ENCODE measurements around the gene POLA2. TPM values are rescaled to one million over a fixed set of nuclear protein-coding genes. Genes with fewer than 3 reads are reported as not detected.

The POLA2 gene
- total RNA-seq, 1 donor from 2014 or later = 6.2 TPM

DNA sequence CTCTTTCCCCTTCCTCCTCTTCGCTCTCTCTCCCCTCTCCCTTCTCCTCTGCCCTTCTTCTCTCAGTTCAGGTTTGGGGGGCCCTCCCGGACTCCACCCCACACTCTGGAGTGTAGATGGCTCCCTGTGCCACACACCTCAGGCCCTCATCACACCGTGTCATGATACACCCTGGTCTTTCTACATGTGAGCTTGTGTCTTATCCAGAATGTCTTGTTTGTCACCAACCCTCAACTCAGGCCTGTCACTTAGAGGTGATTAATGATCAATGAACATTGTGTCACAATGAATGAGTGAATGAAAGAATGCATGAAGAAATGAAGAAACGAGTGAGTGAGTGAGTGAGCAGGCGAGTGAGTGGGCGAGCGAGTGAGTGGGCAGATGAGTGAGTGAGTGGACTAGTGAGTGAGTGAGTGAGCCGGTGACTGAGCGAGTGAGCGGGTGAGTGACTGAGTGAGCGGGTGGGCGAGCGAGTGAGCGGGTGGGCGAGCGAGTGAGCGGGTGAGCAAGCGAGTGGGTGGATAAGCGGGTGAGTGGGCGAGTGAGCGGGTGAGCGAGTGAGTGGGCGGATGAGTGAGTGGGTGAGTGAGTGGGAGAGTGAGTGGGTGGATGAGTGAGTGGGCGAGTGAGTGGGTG is 46.2 kb upstream of the POLA2 start:
- H3K4me3 Mint-ChIP-seq (ENCODE audit: unreplicated experiment) = no peak overlapping the region
- no peaks in the 10 kb centered on the region for H3K27me3 Mint-ChIP-seq (ENCODE audit: low read depth)
- H3K36me3 Mint-ChIP-seq (ENCODE audit: low read depth) = peaks cover 2% of the 10 kb centered on the region
- no peak for DNase-seq (ENCODE audit: low spot score)
- H3K9me3 Mint-ChIP-seq (ENCODE audit: low read depth) = no peaks in the 10 kb centered on the region
- no peak overlapping the region for H3K27ac Mint-ChIP-seq (ENCODE audit: unreplicated experiment)
- TF ChIP-seq, protein P1, sequence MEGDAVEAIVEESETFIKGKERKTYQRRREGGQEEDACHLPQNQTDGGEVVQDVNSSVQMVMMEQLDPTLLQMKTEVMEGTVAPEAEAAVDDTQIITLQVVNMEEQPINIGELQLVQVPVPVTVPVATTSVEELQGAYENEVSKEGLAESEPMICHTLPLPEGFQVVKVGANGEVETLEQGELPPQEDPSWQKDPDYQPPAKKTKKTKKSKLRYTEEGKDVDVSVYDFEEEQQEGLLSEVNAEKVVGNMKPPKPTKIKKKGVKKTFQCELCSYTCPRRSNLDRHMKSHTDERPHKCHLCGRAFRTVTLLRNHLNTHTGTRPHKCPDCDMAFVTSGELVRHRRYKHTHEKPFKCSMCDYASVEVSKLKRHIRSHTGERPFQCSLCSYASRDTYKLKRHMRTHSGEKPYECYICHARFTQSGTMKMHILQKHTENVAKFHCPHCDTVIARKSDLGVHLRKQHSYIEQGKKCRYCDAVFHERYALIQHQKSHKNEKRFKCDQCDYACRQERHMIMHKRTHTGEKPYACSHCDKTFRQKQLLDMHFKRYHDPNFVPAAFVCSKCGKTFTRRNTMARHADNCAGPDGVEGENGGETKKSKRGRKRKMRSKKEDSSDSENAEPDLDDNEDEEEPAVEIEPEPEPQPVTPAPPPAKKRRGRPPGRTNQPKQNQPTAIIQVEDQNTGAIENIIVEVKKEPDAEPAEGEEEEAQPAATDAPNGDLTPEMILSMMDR (IDR thresholded peaks at IDR 0.05) = no peak
- no peaks in the 10 kb centered on the region for H3K4me1 Mint-ChIP-seq (ENCODE audit: low read depth)

- no peak for DNase-seq (ENCODE audit: low spot score)
- TF ChIP-seq, protein P1 (IDR thresholded peaks at IDR 0.05) = no peak
- H3K4me1 Mint-ChIP-seq (ENCODE audit: low read depth) = no peaks in the 10 kb centered on the region
- no peaks in the 10 kb centered on the region for H3K27me3 Mint-ChIP-seq (ENCODE audit: low read depth)
- H3K27ac Mint-ChIP-seq (ENCODE audit: unreplicated experiment) = no peak overlapping the region
- no peaks in the 10 kb centered on the region for H3K9me3 Mint-ChIP-seq (ENCODE audit: low read depth)
- no peaks in the 10 kb centered on the region for H3K36me3 Mint-ChIP-seq (ENCODE audit: low read depth)
- no peak overlapping the region for H3K4me3 Mint-ChIP-seq (ENCODE audit: unreplicated experiment)
Measured at GRCh38 chr11:65216830-65217229, 44.9 kb upstream of the POLA2 start.

DNA sequence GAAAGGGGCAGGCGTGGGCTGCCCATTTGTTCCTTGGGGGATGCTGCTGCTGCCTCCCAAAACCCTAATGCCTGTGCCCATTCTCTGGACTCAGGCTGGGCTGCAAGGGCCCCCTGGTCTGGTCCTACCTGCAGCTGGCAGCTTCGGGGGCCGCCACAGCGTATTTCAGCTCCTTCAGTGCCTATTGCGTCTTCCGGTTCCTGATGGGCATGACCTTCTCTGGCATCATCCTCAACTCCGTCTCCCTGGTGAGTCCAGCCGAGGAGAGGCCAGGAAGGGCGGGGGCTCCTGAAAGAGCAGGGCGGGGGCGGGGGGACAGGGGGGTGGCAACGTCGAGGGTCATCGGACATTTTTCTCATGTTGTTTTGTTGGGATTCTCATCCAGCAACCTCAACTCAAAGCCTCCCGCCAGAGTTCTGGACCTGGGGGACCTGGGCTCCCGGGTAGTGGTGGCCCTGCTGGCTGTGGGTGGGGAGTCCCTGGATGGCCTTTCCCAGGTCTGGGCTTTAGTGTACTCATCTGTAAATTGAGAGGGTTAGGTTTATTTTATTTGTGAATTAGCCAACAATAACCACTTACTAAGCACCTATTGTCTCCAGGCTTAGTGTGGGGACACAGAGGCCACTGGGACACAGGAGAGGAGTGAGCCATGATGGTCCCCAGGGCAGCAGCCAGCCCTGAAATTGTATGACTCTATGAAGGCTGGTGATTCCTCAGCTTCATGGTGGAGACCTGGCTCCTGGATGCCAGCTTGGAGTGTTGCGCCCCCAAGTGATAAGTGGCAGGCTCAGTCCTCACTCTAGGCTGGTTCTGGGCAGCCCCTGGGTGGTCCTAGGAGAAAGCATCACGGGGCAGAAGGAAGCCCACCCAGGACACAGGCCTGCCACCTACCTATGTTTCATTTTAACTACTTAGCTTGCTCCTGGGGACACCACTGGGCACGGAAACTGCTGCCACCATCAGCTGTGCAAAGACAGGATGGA is 44.0 kb upstream of the POLA2 start:
- no peaks in the 10 kb centered on the region for H3K27me3 Mint-ChIP-seq (ENCODE audit: low read depth)
- no peak overlapping the region for H3K27ac Mint-ChIP-seq (ENCODE audit: unreplicated experiment)
- TF ChIP-seq, protein P1 (IDR thresholded peaks at IDR 0.05) = no peak
- no peaks in the 10 kb centered on the region for H3K36me3 Mint-ChIP-seq (ENCODE audit: low read depth)
- no peaks in the 10 kb centered on the region for H3K9me3 Mint-ChIP-seq (ENCODE audit: low read depth)
- H3K4me1 Mint-ChIP-seq (ENCODE audit: low read depth) = no peaks in the 10 kb centered on the region
- H3K4me3 Mint-ChIP-seq (ENCODE audit: unreplicated experiment) = no peak overlapping the region
- DNase-seq (ENCODE audit: low spot score) = peak; percentile 63

DNA sequence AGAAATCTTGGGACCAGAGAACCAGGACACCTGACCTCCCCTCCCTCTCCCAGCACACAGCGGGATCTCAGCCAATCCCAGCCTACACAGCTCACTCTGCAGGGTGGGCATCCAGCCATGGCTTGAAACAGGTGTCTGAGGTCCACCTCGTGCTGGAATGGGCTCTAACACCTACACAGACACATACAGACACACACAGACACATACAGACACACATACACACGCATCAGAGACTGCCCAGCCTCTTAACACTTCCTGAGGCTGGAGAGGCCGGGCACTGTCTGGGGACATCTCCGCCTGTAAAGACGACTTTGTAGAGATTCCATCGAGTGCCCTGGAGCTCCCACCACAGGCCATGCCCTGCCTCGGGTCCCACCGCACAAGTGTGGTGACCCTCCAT is 43.3 kb upstream of the POLA2 start:
- H3K4me3 Mint-ChIP-seq (ENCODE audit: unreplicated experiment) = no peak overlapping the region
- TF ChIP-seq, protein P1 (IDR thresholded peaks at IDR 0.05) = no peak
- peaks cover 1% of the 10 kb centered on the region for H3K36me3 Mint-ChIP-seq (ENCODE audit: low read depth)
- H3K4me1 Mint-ChIP-seq (ENCODE audit: low read depth) = no peaks in the 10 kb centered on the region
- no peak overlapping the region for H3K27ac Mint-ChIP-seq (ENCODE audit: unreplicated experiment)
- no peaks in the 10 kb centered on the region for H3K27me3 Mint-ChIP-seq (ENCODE audit: low read depth)
- DNase-seq (ENCODE audit: low spot score) = peak; percentile 55
- no peaks in the 10 kb centered on the region for H3K9me3 Mint-ChIP-seq (ENCODE audit: low read depth)

DNA sequence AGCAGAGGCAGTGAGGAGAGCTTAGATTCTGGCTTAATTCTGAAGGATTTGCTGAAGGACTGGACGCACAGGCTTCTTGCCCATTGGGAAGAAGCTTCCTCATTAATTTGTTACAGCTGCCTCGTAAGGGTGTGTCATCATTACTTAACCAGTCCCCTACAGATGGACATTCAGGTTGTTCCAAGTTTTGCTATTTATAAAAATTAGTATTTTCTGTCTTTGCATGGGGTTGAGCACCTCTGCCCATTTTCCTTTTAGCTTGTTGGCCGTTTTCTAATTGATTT is 41.9 kb upstream of the POLA2 start:
- Mint-ChIP-seq H3K27ac (ENCODE audit: unreplicated experiment) (no peak overlapping the region), H3K4me3 (ENCODE audit: unreplicated experiment) (no peak overlapping the region), H3K27me3 (ENCODE audit: low read depth) (no peaks in the 10 kb centered on the region), H3K36me3 (ENCODE audit: low read depth) (peaks cover 3% of the 10 kb centered on the region), H3K4me1 (ENCODE audit: low read depth) (peaks cover 3% of the 10 kb centered on the region), H3K9me3 (ENCODE audit: low read depth) (no peaks in the 10 kb centered on the region)
- DNase-seq (ENCODE audit: low spot score) = no peak
- TF ChIP-seq, protein P1 (IDR thresholded peaks at IDR 0.05) = no peak
